H9 (cell line): ENCODE data around the gene PPARG. TPM values are rescaled to one million over a fixed set of nuclear protein-coding genes. Genes with fewer than 3 reads are reported as not detected.

Experiments used
- DNase-seq: peaks from one replicate; pipeline ENCODE4 v3.0.0-alpha.2; 2017
- H2AFZ ChIP-seq: one replicate; pipeline ENCODE4 v1.6.1; 2013; ENCODE audit warnings: mild to moderate bottlenecking, low read length, control low read depth, moderate library complexity
- H2AK5ac ChIP-seq: 2 replicates; pipeline ENCODE4 v1.6.1; 2013; ENCODE audit warnings: low read length, control low read depth, mixed read lengths; ENCODE audit not compliant: insufficient read length
- H2BK120ac ChIP-seq: one replicate; pipeline ENCODE4 v1.6.1; 2013; ENCODE audit warnings: low read depth, mild to moderate bottlenecking, low read length, control low read depth, inconsistent platforms; ENCODE audit not compliant: poor library complexity, severe bottlenecking
- H2BK12ac ChIP-seq: 2 replicates; pipeline ENCODE4 v1.6.1; 2013; ENCODE audit warnings: low read length, control low read depth, mixed read lengths, low read depth; ENCODE audit not compliant: insufficient read length
- H2BK15ac ChIP-seq: 2 replicates; pipeline ENCODE4 v1.6.1; 2013; ENCODE audit warnings: low read depth, low read length, control low read depth
- H2BK20ac ChIP-seq: one replicate; pipeline ENCODE4 v1.6.1; 2013; ENCODE audit warnings: low read depth, mild to moderate bottlenecking, low read length, control low read depth, inconsistent platforms; ENCODE audit not compliant: poor library complexity, severe bottlenecking
- H2BK5ac ChIP-seq: 2 replicates; pipeline ENCODE4 v1.6.1; 2013; ENCODE audit warnings: low read length, control low read depth, mixed read lengths; ENCODE audit not compliant: insufficient read length
- H3K14ac ChIP-seq: 2 replicates; pipeline ENCODE4 v1.6.1; 2013; ENCODE audit warnings: low read length, control low read depth; ENCODE audit not compliant: insufficient read depth
- H3K18ac ChIP-seq: 2 replicates; pipeline ENCODE4 v1.6.1; 2013; ENCODE audit warnings: low read depth, mild to moderate bottlenecking, mixed read lengths, low read length, control low read depth; ENCODE audit not compliant: insufficient read length
- H3K23ac ChIP-seq: 2 replicates; pipeline ENCODE4 v1.6.1; 2013; ENCODE audit warnings: low read length, control low read depth, mixed read lengths, low read depth; ENCODE audit not compliant: insufficient read length
- H3K23me2 ChIP-seq: 2 replicates; pipeline ENCODE4 v1.6.1; 2013; ENCODE audit warnings: low read depth, mild to moderate bottlenecking, mixed read lengths, low read length, control low read depth; ENCODE audit not compliant: insufficient read length, poor library complexity, severe bottlenecking
- H3K27ac ChIP-seq: 2 replicates; pipeline ENCODE4 v1.5.1; 2013; ENCODE audit warnings: low read length, control low read depth, mixed read lengths, low read depth; ENCODE audit not compliant: insufficient read length
- H3K27me3 ChIP-seq: 2 replicates; pipeline ENCODE4 v1.6.1; 2013; ENCODE audit warnings: low read length, control low read depth, inconsistent platforms; ENCODE audit not compliant: insufficient read depth
- H3K4ac ChIP-seq: 2 replicates; pipeline ENCODE4 v1.6.1; 2013; ENCODE audit warnings: low read depth, mild to moderate bottlenecking, control low read depth, inconsistent platforms, low read length, moderate library complexity
- H3K4me1 ChIP-seq: 2 replicates; pipeline ENCODE4 v1.6.1; 2013; ENCODE audit warnings: low read length, control low read depth, inconsistent platforms; ENCODE audit not compliant: insufficient read depth
- H3K4me2 ChIP-seq: 2 replicates; pipeline ENCODE4 v1.6.1; 2013; ENCODE audit warnings: low read length, control low read depth, mixed read lengths; ENCODE audit not compliant: insufficient read length, insufficient read depth
- H3K56ac ChIP-seq: 2 replicates; pipeline ENCODE4 v1.6.1; 2013; ENCODE audit warnings: low read depth, mild to moderate bottlenecking, mixed read lengths, low read length, control low read depth; ENCODE audit not compliant: insufficient read length
- H3K79me1 ChIP-seq: 2 replicates; pipeline ENCODE4 v1.6.1; 2013; ENCODE audit warnings: low read depth, mild to moderate bottlenecking, moderate library complexity, low read length, control low read depth, inconsistent platforms; ENCODE audit not compliant: insufficient read depth, poor library complexity, severe bottlenecking
- H3K79me2 ChIP-seq: 2 replicates; pipeline ENCODE4 v1.6.1; 2013; ENCODE audit warnings: low read length, control low read depth, inconsistent platforms; ENCODE audit not compliant: insufficient read depth
- H3K9ac ChIP-seq: 2 replicates; pipeline ENCODE4 v1.6.1; 2013; ENCODE audit warnings: low read length, control low read depth, mixed read lengths; ENCODE audit not compliant: insufficient read length; ENCODE audit errors: extremely low read depth
- H3K9me3 ChIP-seq: one replicate; pipeline ENCODE4 v1.6.1; 2013; ENCODE audit warnings: low read depth, low read length, inconsistent platforms; ENCODE audit not compliant: control insufficient read depth
- H3T11ph ChIP-seq: one replicate; pipeline ENCODE4 v1.6.1; 2013; ENCODE audit warnings: mild to moderate bottlenecking, low read length, control low read depth, inconsistent platforms
- H4K20me1 ChIP-seq: one replicate; pipeline ENCODE4 v1.6.1; 2013; ENCODE audit not compliant: control insufficient read depth, insufficient read length, insufficient read depth
- H4K5ac ChIP-seq: 2 replicates; pipeline ENCODE4 v1.6.1; 2013; ENCODE audit warnings: low read depth, mild to moderate bottlenecking, mixed read lengths, low read length, control low read depth; ENCODE audit not compliant: insufficient read length
- H4K8ac ChIP-seq: replicated peaks from 2 replicates; pipeline ENCODE4 v1.6.1; 2013; ENCODE audit warnings: low read length, control low read depth, mixed read lengths, low read depth; ENCODE audit not compliant: insufficient read length
- H4K91ac ChIP-seq: 2 replicates; pipeline ENCODE4 v1.6.1; 2013; ENCODE audit warnings: low read depth, mild to moderate bottlenecking, moderate library complexity, mixed read lengths, low read length, control low read depth; ENCODE audit not compliant: insufficient read length
- H3K27ac Mint-ChIP-seq, 3 experiments: 2 replicates in 2 of 3; 3 replicates in 1 of 3; pipeline ENCODE4 v1.8.0; 2020 to 2021; ENCODE audit warnings: mixed read lengths in 3 of 3, mild to moderate bottlenecking in 1 of 3, moderate library complexity in 1 of 3
- H3K27me3 Mint-ChIP-seq: 2 replicates; pipeline ENCODE4 v1.8.0; 2021; ENCODE audit warnings: low read depth, mild to moderate bottlenecking, moderate library complexity, mixed read lengths
- H3K36me3 Mint-ChIP-seq, 3 experiments: 2 replicates in 2 of 3; 3 replicates in 1 of 3; pipeline ENCODE4 v1.8.0; 2020 to 2021; ENCODE audit warnings: low read depth in 3 of 3, mixed read lengths in 3 of 3; ENCODE audit not compliant: insufficient read depth in 1 of 3
- H3K4me1 Mint-ChIP-seq, 2 experiments: 2 replicates each; pipeline ENCODE4 v1.8.0; 2020; ENCODE audit warnings: mixed read lengths in 2 of 2
- H3K4me3 Mint-ChIP-seq, 2 experiments: 2 replicates in 1 of 2; 3 replicates in 1 of 2; pipeline ENCODE4 v1.8.0; 2020 to 2021; ENCODE audit warnings: mild to moderate bottlenecking in 2 of 2, mixed read lengths in 2 of 2, moderate library complexity in 1 of 2
- H3K9me3 Mint-ChIP-seq, 2 experiments: 2 replicates in 1 of 2; 3 replicates in 1 of 2; pipeline ENCODE4 v1.8.0; 2020; ENCODE audit warnings: mild to moderate bottlenecking in 2 of 2, mixed read lengths in 2 of 2, moderate library complexity in 1 of 2
- CTCF ChIP-seq: fragments of 200-600 bp; sonication (generic); conservative IDR thresholded peaks from 3 replicates; pipeline ENCODE4 v1.8.0; 2021; ENCODE audit warnings: antibody characterized with exemption, mild to moderate bottlenecking
- WGBS: extraction: QIAGEN DNeasy Blood & Tissue Kit; methylation state at CpG from one replicate; pipeline ENCODE4 v1.1.7; 2013; ENCODE audit warnings: missing lambda C conversion rate, low lambda C conversion rate, mixed read lengths; ENCODE audit not compliant: insufficient read length; ENCODE audit errors: extremely low coverage; 5-methylcytosine and 5-hydroxymethylcytosine counted together
- total RNA-seq: library from RNA; stranded (reverse); gene quantifications from 2 replicates; pipeline ENCODE4 v1.2.1, GENCODE V29; 2021

The PPARG gene
- total RNA-seq, 1 experiment from 2014 or later: 0.42 TPM

GRCh38 chr3:12301513-12301912 is 12.6 kb downstream of the PPARG start:
- H3K36me3 Mint-ChIP-seq: no peaks in the 10 kb centered on the region
- H3K23me2 ChIP-seq: no peaks in the 10 kb centered on the region
- H3K18ac ChIP-seq: no peak overlapping the region
- no peak overlapping the region for H3K4me2 ChIP-seq
- no peaks in the 10 kb centered on the region for H3K4me1 ChIP-seq
- no peaks in the 10 kb centered on the region for H3K9me3 ChIP-seq
- DNase-seq: no peak
- no peak overlapping the region for H3K9ac ChIP-seq
- H3K27ac ChIP-seq: no peak overlapping the region
- no peak overlapping the region for H3K27ac Mint-ChIP-seq
- no peaks in the 10 kb centered on the region for H3K27me3 ChIP-seq
- no peaks in the 10 kb centered on the region for H3K79me1 ChIP-seq
- no CpG with 5 or more reads among the region's 1 CpG for WGBS
- H4K20me1 ChIP-seq: no peaks in the 10 kb centered on the region
- no peak overlapping the region for H2BK5ac ChIP-seq
- no peak overlapping the region for H3K56ac ChIP-seq
- H2BK20ac ChIP-seq: no peak overlapping the region
- no peak overlapping the region for H3K4me3 Mint-ChIP-seq
- H3K9me3 Mint-ChIP-seq: no peaks in the 10 kb centered on the region
- no peak overlapping the region for H4K91ac ChIP-seq
- no peak overlapping the region for H2BK12ac ChIP-seq
- H3K23ac ChIP-seq: no peak overlapping the region
- H3K4ac ChIP-seq: no peak overlapping the region
- H2BK15ac ChIP-seq: no peak overlapping the region
- H3K79me2 ChIP-seq: no peaks in the 10 kb centered on the region
- no peak overlapping the region for H3K14ac ChIP-seq
- H2AFZ ChIP-seq: no peak overlapping the region
- no peak overlapping the region for H2BK120ac ChIP-seq
- no peak overlapping the region for H3T11ph ChIP-seq
- TF ChIP-seq CTCF: no peak
- H3K27me3 Mint-ChIP-seq: peaks cover 17% of the 10 kb centered on the region; the same call in 1 of the 2 replicates
- no peak overlapping the region for H4K8ac ChIP-seq
- no peak overlapping the region for H2AK5ac ChIP-seq
- H4K5ac ChIP-seq: no peak overlapping the region
- no peaks in the 10 kb centered on the region for H3K4me1 Mint-ChIP-seq
